Measurements from ENCODE around the gene C11orf58.

C11orf58 gene

GRCh38 chr11:16787035-16787742 is 48.7 kb downstream of the C11orf58 start:
- H3F3A ChIP-seq (ENCODE audit: insufficient read depth, low read length), result no peaks in the 10 kb centered on the region
- H3K9me3 ChIP-seq (replicated peaks; ENCODE audit: insufficient read depth, low read length), result no peaks in the 10 kb centered on the region
- H2AFZ ChIP-seq (ENCODE audit: low read length), result no peak overlapping the region
- H3K4me1 ChIP-seq (ENCODE audit: low read length), result no peaks in the 10 kb centered on the region
- H3K27me3 ChIP-seq (replicated peaks; ENCODE audit: insufficient read depth, low read length), result no peaks in the 10 kb centered on the region
- TF ChIP-seq EZH2phosphoT487 (IDR thresholded peaks at IDR 0.05; ENCODE audit: low read length), result no peak
- no peak for TF ChIP-seq EZH2 (optimal IDR thresholded peaks at IDR 0.05; ENCODE audit: low read depth, low read length)
- TF ChIP-seq, protein P1, sequence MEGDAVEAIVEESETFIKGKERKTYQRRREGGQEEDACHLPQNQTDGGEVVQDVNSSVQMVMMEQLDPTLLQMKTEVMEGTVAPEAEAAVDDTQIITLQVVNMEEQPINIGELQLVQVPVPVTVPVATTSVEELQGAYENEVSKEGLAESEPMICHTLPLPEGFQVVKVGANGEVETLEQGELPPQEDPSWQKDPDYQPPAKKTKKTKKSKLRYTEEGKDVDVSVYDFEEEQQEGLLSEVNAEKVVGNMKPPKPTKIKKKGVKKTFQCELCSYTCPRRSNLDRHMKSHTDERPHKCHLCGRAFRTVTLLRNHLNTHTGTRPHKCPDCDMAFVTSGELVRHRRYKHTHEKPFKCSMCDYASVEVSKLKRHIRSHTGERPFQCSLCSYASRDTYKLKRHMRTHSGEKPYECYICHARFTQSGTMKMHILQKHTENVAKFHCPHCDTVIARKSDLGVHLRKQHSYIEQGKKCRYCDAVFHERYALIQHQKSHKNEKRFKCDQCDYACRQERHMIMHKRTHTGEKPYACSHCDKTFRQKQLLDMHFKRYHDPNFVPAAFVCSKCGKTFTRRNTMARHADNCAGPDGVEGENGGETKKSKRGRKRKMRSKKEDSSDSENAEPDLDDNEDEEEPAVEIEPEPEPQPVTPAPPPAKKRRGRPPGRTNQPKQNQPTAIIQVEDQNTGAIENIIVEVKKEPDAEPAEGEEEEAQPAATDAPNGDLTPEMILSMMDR (IDR thresholded peaks at IDR 0.05; ENCODE audit: low read length), result no peak
- H3K9me2 ChIP-seq (replicated peaks; ENCODE audit: insufficient read depth, low read length), result no peaks in the 10 kb centered on the region
- DNase-seq, result no peak
- no peak overlapping the region for H3K27ac ChIP-seq (ENCODE audit: low read length)
- H3K36me3 ChIP-seq (replicated peaks; ENCODE audit: insufficient read depth, low read length), result no peaks in the 10 kb centered on the region; the same call in 1 of the 2 replicates
- no peaks in the 10 kb centered on the region for H3K79me2 ChIP-seq (ENCODE audit: low read length)
- H4K20me1 ChIP-seq (ENCODE audit: insufficient read depth, low read length), result peaks cover 4% of the 10 kb centered on the region; the same call in 1 of the 2 replicates
- H3K9ac ChIP-seq (ENCODE audit: low read length), result no peak overlapping the region
- H3K4me3 ChIP-seq (ENCODE audit: low read length), result no peak overlapping the region
- no peak overlapping the region for H3K4me2 ChIP-seq (ENCODE audit: low read depth, low read length)

- no peaks in the 10 kb centered on the region for H3K4me1 ChIP-seq (ENCODE audit: low read length)
- H2AFZ ChIP-seq (ENCODE audit: low read length), result no peak overlapping the region
- no peaks in the 10 kb centered on the region for H3F3A ChIP-seq (ENCODE audit: insufficient read depth, low read length)
- H3K9me3 ChIP-seq (replicated peaks; ENCODE audit: insufficient read depth, low read length), result no peaks in the 10 kb centered on the region
- peaks cover 4% of the 10 kb centered on the region; the same call in 1 of the 2 replicates for H4K20me1 ChIP-seq (ENCODE audit: insufficient read depth, low read length)
- H3K4me2 ChIP-seq (ENCODE audit: low read depth, low read length), result no peak overlapping the region
- DNase-seq, result peak; percentile 46
- H3K9ac ChIP-seq (ENCODE audit: low read length), result no peak overlapping the region
- no peak overlapping the region for H3K27ac ChIP-seq (ENCODE audit: low read length)
- H3K36me3 ChIP-seq (replicated peaks; ENCODE audit: insufficient read depth, low read length), result no peaks in the 10 kb centered on the region
- H3K4me3 ChIP-seq (ENCODE audit: low read length), result no peak overlapping the region
- H3K9me2 ChIP-seq (replicated peaks; ENCODE audit: insufficient read depth, low read length), result no peaks in the 10 kb centered on the region
- no peaks in the 10 kb centered on the region for H3K79me2 ChIP-seq (ENCODE audit: low read length)
- no peaks in the 10 kb centered on the region for H3K27me3 ChIP-seq (replicated peaks; ENCODE audit: insufficient read depth, low read length)
- TF ChIP-seq, protein P1 (IDR thresholded peaks at IDR 0.05; ENCODE audit: low read length), result peak; percentile 91
- TF ChIP-seq EZH2 (optimal IDR thresholded peaks at IDR 0.05; ENCODE audit: low read depth, low read length), result no peak
These were observed 50.0 kb downstream of the C11orf58 start for GRCh38 chr11:16788141-16789062.

GRCh38 chr11:16789063-16789420 is 50.6 kb downstream of the C11orf58 start:
- H3K79me2 ChIP-seq (ENCODE audit: low read length), result no peaks in the 10 kb centered on the region
- no peak overlapping the region for H3K4me3 ChIP-seq (ENCODE audit: low read length)
- H3K27ac ChIP-seq (ENCODE audit: low read length), result no peak overlapping the region
- no peaks in the 10 kb centered on the region for H3K4me1 ChIP-seq (ENCODE audit: low read length)
- H3K9me3 ChIP-seq (replicated peaks; ENCODE audit: insufficient read depth, low read length), result no peaks in the 10 kb centered on the region
- H3K9me2 ChIP-seq (replicated peaks; ENCODE audit: insufficient read depth, low read length), result no peaks in the 10 kb centered on the region
- TF ChIP-seq EZH2phosphoT487 (IDR thresholded peaks at IDR 0.05; ENCODE audit: low read length) (no peak), EZH2 (optimal IDR thresholded peaks at IDR 0.05; ENCODE audit: low read depth, low read length) (no peak)
- TF ChIP-seq, protein P1 (IDR thresholded peaks at IDR 0.05; ENCODE audit: low read length), result no peak
- H3K27me3 ChIP-seq (replicated peaks; ENCODE audit: insufficient read depth, low read length), result no peaks in the 10 kb centered on the region
- peaks cover 4% of the 10 kb centered on the region; the same call in 1 of the 2 replicates for H4K20me1 ChIP-seq (ENCODE audit: insufficient read depth, low read length)
- H3K9ac ChIP-seq (ENCODE audit: low read length), result no peak overlapping the region
- no peak for DNase-seq
- H3F3A ChIP-seq (ENCODE audit: insufficient read depth, low read length), result no peaks in the 10 kb centered on the region
- H3K4me2 ChIP-seq (ENCODE audit: low read depth, low read length), result no peak overlapping the region
- H2AFZ ChIP-seq (ENCODE audit: low read length), result no peak overlapping the region
- H3K36me3 ChIP-seq (replicated peaks; ENCODE audit: insufficient read depth, low read length), result no peaks in the 10 kb centered on the region
